Retinal pigment epithelial cell (primary cell): ENCODE measurements around the gene PRKAG2.

ENCODE experiments used
- DNase-seq: peaks from one replicate; pipeline ENCODE4 v3.0.0-alpha.2; 2010; ENCODE audit warnings: low read depth
- H3K4me3 ChIP-seq: 2 replicates; pipeline ENCODE4 v1.5.1; 2011; ENCODE audit warnings: mild to moderate bottlenecking, low read length, control low read depth, moderate library complexity
- CTCF ChIP-seq: conservative IDR thresholded peaks from 2 replicates; pipeline ENCODE4 v1.5.1; 2011; ENCODE audit warnings: low read depth, low read length, control low read depth, inconsistent platforms

PRKAG2 gene

DNA sequence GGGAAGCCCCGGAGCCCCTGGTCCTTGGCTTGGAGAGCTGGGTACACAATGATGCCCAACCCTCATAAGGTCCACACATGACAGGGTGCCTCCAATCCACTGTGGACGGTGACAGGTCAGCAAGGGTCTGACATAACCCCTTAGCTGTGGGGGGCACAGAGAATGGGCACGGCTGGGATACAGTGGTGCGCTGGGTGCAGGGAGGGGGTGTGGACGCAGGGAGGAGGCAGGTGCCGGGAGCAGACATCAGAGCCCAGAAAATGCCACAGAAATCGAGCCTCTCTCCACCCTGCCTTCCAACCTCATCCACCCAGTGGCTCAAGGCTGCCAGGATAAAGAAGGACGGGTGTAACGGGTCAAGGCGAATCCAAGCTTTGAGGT is 179.4 kb downstream of the PRKAG2 start:
- no peak for DNase-seq
- TF ChIP-seq CTCF = no peak
- no peak overlapping the region for H3K4me3 ChIP-seq

DNA sequence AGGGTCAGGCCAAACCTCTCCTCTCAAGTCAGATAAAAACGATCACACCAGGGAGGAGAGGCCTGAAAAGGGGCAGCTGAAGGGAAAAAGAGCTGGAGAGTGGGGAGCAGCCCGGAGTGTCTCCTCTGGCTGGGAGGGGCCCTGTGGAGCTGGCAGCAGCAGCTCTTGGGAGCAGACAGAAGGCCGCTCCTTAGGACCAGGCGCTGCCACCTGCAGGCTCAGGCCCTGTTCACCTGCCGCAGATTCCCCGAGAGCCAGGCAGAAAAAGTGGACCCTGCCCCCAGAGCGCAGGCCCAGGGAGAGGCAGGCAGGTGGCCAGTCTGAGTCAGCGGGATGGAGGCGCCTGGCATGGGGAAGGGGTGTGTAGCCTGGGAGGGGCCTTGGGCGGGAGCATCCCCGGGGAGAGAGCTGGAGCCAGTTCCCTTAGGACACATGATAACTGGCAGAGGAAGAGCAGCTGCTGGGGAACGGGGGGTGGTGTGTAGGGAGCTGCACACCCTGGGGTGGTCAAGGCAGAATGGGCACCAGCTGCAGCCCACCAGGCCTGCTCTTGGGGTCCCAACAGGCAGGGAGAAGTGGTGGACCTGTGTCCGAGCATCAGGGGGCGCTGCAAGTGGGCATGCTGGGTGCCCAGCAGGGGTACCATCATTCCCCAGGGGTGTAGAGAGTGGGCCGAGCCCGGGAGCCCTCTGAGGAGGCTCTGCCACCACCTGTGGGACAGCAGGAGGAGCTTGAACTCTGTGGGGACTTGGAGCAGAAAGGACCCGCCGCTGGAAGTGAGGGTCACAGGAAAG is 180.0 kb downstream of the PRKAG2 start:
- no peak overlapping the region for H3K4me3 ChIP-seq
- TF ChIP-seq CTCF = peak; percentile 37
- no peak for DNase-seq

- no peak for TF ChIP-seq CTCF
- DNase-seq = no peak
- no peak overlapping the region for H3K4me3 ChIP-seq
Observed at GRCh38 chr7:151695951-151696541, 180.9 kb downstream of the PRKAG2 start.

GRCh38 chr7:151694828-151695580 is 181.9 kb downstream of the PRKAG2 start:
- TF ChIP-seq CTCF = no peak
- H3K4me3 ChIP-seq = no peak overlapping the region
- no peak for DNase-seq

DNA sequence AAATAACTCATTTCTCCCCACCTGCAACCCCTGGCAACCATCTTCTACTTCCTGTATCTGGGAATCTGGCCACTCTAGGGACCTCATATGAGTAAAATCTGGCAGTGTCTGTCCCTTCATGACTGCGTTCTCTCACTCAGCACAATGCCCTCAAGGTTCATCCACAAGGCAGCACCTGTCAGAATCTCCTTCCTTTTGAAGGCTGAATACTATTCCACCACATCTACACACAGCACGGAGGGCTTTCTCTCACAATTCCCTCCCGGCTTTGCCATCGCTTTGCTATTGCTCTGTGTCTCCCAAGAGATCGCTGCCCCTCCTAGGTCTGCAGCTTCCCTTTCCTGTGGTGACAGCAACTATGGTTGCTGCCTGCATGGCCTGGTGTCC is 182.5 kb downstream of the PRKAG2 start:
- TF ChIP-seq CTCF = no peak
- H3K4me3 ChIP-seq = no peak overlapping the region
- DNase-seq = no peak

DNA sequence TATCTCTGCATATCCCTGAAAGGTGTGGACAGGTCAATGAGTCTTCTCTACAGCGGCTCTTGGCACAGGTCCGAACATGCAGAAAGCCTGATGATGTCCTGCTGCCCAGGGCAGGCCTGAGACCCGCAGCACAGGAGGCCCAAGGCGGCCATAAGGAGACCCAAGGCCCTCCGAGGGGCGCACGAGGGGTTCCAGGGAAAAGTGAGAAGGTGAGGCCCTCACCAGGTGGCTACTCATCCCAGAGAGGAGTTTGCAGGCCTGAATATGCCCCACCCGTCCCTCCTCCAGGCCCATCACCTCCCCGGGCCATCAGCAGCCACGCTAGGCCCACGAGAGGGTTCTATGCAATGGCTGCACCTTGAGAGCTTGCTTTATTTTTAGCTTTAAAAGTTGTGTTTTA is 183.8 kb downstream of the PRKAG2 start:
- no peak for TF ChIP-seq CTCF

More for the DNA sequence above, 183.8 kb downstream of the PRKAG2 start:
- DNase-seq = no peak
- no peak overlapping the region for H3K4me3 ChIP-seq
